Kidney epithelial cell (primary cell): Measurements from ENCODE around the gene NPLOC4. TPM values are rescaled to one million over a fixed set of nuclear protein-coding genes. Genes with fewer than 3 reads are reported as not detected.

ENCODE experiments used
- DNase-seq: peaks from one replicate; pipeline ENCODE4 v3.0.0-alpha.2; 2010; ENCODE audit warnings: low read depth
- H3K27me3 ChIP-seq: 2 replicates; pipeline ENCODE4 v1.6.0; 2011; ENCODE audit warnings: low read length; ENCODE audit not compliant: control insufficient read depth, insufficient read depth
- H3K36me3 ChIP-seq: 2 replicates; pipeline ENCODE4 v1.5.1; 2011; ENCODE audit warnings: low read length; ENCODE audit not compliant: control insufficient read depth, insufficient read depth
- H3K4me3 ChIP-seq: 2 replicates; pipeline ENCODE4 v1.5.1; 2011; ENCODE audit warnings: low read depth, mild to moderate bottlenecking, control low read depth, low read length
- CTCF ChIP-seq: IDR thresholded peaks from 2 replicates; pipeline ENCODE4 v1.5.1; 2011; ENCODE audit warnings: mild to moderate bottlenecking, moderate library complexity, low read length, control low read depth, inconsistent platforms; ENCODE audit not compliant: insufficient read depth, poor library complexity, severe bottlenecking
- total RNA-seq: library from RNA; depleted of rRNA; stranded (reverse); fragments of >200 nt; gene quantifications from 2 replicates; pipeline ENCODE4 v1.2.3, GENCODE V29; 2015

The NPLOC4 gene
- total RNA-seq, 1 donor from 2014 or later: 61.4 TPM

- no peak for DNase-seq
- TF ChIP-seq CTCF: no peak
- H3K4me3 ChIP-seq: no peak overlapping the region
- H3K36me3 ChIP-seq: peaks cover 8% of the 10 kb centered on the region
- no peaks in the 10 kb centered on the region for H3K27me3 ChIP-seq
Observed at GRCh38 chr17:81580481-81580880, 56.4 kb downstream of the NPLOC4 start.

- H3K27me3 ChIP-seq: no peaks in the 10 kb centered on the region
- no peak for DNase-seq
- peaks cover 9% of the 10 kb centered on the region for H3K36me3 ChIP-seq
- H3K4me3 ChIP-seq: no peak overlapping the region
- TF ChIP-seq CTCF: no peak
Observed at GRCh38 chr17:81579821-81580321, 57.0 kb downstream of the NPLOC4 start.

DNA sequence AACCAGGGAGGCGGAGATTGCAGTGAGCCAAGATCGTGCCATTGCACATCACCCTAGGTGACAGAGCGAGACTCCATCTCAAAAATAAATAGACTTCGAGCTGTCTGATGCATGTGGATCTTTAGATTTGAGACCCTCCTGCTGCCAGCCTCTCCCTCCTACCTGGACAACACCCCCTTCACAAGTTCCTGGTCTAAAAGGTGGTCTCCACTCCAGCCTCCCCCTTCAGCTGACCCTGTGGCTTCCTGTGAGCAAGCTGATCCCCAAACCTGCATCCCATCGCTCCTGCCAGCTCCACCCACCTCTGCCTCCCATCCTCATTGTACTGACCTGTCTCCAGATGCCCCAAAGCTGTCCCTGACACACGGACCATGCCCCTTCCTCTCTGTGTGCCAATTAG, 57.6 kb downstream of the NPLOC4 start:
- Histone ChIP-seq H3K27me3 (no peaks in the 10 kb centered on the region), H3K4me3 (no peak overlapping the region), H3K36me3 (peaks cover 9% of the 10 kb centered on the region)
- no peak for DNase-seq
- no peak for TF ChIP-seq CTCF

GRCh38 chr17:81578561-81579225, 58.2 kb downstream of the NPLOC4 start:
- Histone ChIP-seq H3K4me3 (no peak overlapping the region), H3K27me3 (no peaks in the 10 kb centered on the region), H3K36me3 (peaks cover 9% of the 10 kb centered on the region)
- no peak for DNase-seq
- no peak for TF ChIP-seq CTCF

- Histone ChIP-seq H3K4me3 (no peak overlapping the region), H3K36me3 (peaks cover 9% of the 10 kb centered on the region), H3K27me3 (no peaks in the 10 kb centered on the region)
- DNase-seq: no peak
- TF ChIP-seq CTCF: no peak
Observed at GRCh38 chr17:81578038-81578441, 58.9 kb downstream of the NPLOC4 start.

GRCh38 chr17:81577278-81578000, 59.5 kb downstream of the NPLOC4 start:
- Histone ChIP-seq H3K4me3 (no peak overlapping the region), H3K27me3 (no peaks in the 10 kb centered on the region), H3K36me3 (peaks cover 9% of the 10 kb centered on the region)
- TF ChIP-seq CTCF: no peak
- DNase-seq: no peak
